ENCODE measurements around the gene GYPA.
"Not testable (repeated sequence)": the region's sequence is repeated elsewhere in the genome, so short reads cannot be mapped to it uniquely, and the experiment has no call there.

The GYPA gene

GRCh38 chr4:144140594-144141295 lies at the start of gene GYPA:
GYPA (minus strand) TSS chr4:144140718; CDS start chr4:144140635, 83 bp downstream.
- DNase-seq, result not testable (repeated sequence)

- no peak for DNase-seq
Measured at GRCh38 chr4:144190009-144190408, 49.5 kb upstream of the GYPA start.

- no peak for DNase-seq
Measured at GRCh38 chr4:144189121-144189520, 48.6 kb upstream of the GYPA start.

GRCh38 chr4:144185086-144185485 lies 44.6 kb upstream of the GYPA start:
- no peak for DNase-seq

- DNase-seq, result no peak
Measured at GRCh38 chr4:144183165-144183564, 42.6 kb upstream of the GYPA start.

- no peak for DNase-seq
Measured at GRCh38 chr4:144181391-144181790, 40.9 kb upstream of the GYPA start.

GRCh38 chr4:144179152-144179739 lies 38.7 kb upstream of the GYPA start:
- no peak for DNase-seq

GRCh38 chr4:144178414-144178813 lies 37.9 kb upstream of the GYPA start:
- DNase-seq, result no peak

GRCh38 chr4:144176476-144176875 lies 36.0 kb upstream of the GYPA start:
- no peak for DNase-seq

GRCh38 chr4:144174401-144175067 lies 34.0 kb upstream of the GYPA start:
- DNase-seq, result no peak

GRCh38 chr4:144171697-144172096 lies 31.2 kb upstream of the GYPA start:
- no peak for DNase-seq

- no peak for DNase-seq
Measured at GRCh38 chr4:144169211-144169610, 28.7 kb upstream of the GYPA start.

- no peak for DNase-seq
Measured at GRCh38 chr4:144154044-144154443, 13.5 kb upstream of the GYPA start.

GRCh38 chr4:144142690-144143326 lies 2.3 kb upstream of the GYPA start:
- not testable (repeated sequence) for DNase-seq

GRCh38 chr4:144141493-144141892 lies 975 bp upstream of the GYPA start:
- no peak for DNase-seq

- DNase-seq, result not testable (repeated sequence)
Measured at GRCh38 chr4:144139991-144140390, 527 bp downstream of the GYPA start.

GRCh38 chr4:144139547-144139946 lies 971 bp downstream of the GYPA start:
- DNase-seq, result not testable (repeated sequence)

- DNase-seq, result not testable (repeated sequence)
Measured at GRCh38 chr4:144138239-144138638, 2.3 kb downstream of the GYPA start.

- DNase-seq, result not testable (repeated sequence)
Measured at GRCh38 chr4:144137137-144137931, 3.2 kb downstream of the GYPA start.

- DNase-seq, result not testable (repeated sequence)
Measured at GRCh38 chr4:144136189-144136588, 4.3 kb downstream of the GYPA start.

GRCh38 chr4:144130167-144130566 lies 10.4 kb downstream of the GYPA start:
- DNase-seq, result not testable (repeated sequence)

- DNase-seq, result not testable (repeated sequence)
Measured at GRCh38 chr4:144129336-144129875, 11.1 kb downstream of the GYPA start.
